Mesendoderm (in vitro differentiated cells): ENCODE measurements around the gene SUPV3L1.

ENCODE experiments used
- DNase-seq: peaks from one replicate; pipeline ENCODE4 v3.0.0; 2013
- H2AK5ac ChIP-seq: 2 replicates; pipeline ENCODE4 v1.6.1; 2013; ENCODE audit warnings: low read length, inconsistent platforms
- H2BK120ac ChIP-seq: 2 replicates; pipeline ENCODE4 v1.6.1; 2013; ENCODE audit warnings: low read depth, mild to moderate bottlenecking, low read length, moderate library complexity, mixed read lengths
- H2BK15ac ChIP-seq: replicated peaks from 2 replicates; pipeline ENCODE4 v1.6.1; 2013; ENCODE audit warnings: low read depth, mild to moderate bottlenecking, moderate library complexity
- H2BK5ac ChIP-seq: 2 replicates; pipeline ENCODE4 v1.6.1; 2013; ENCODE audit warnings: low read length, inconsistent platforms
- H3K18ac ChIP-seq: 2 replicates; pipeline ENCODE4 v1.6.1; 2013; ENCODE audit warnings: mild to moderate bottlenecking, low read length, mixed read lengths
- H3K23ac ChIP-seq: one replicate; pipeline ENCODE4 v1.6.1; 2013; ENCODE audit warnings: low read length
- H3K27ac ChIP-seq: 2 replicates; pipeline ENCODE4 v1.5.1; 2013; ENCODE audit warnings: low read depth, mild to moderate bottlenecking, inconsistent platforms, low read length, moderate library complexity
- H3K27me3 ChIP-seq: 2 replicates; pipeline ENCODE4 v1.6.1; 2013; ENCODE audit warnings: low read length, control low read depth, mild to moderate bottlenecking, inconsistent platforms; ENCODE audit not compliant: insufficient read depth, poor library complexity
- H3K36me3 ChIP-seq: 2 replicates; pipeline ENCODE4 v1.6.1; 2013; ENCODE audit warnings: low read length, inconsistent platforms; ENCODE audit not compliant: control insufficient read depth, insufficient read depth
- H3K4ac ChIP-seq: one replicate; pipeline ENCODE4 v1.6.1; 2013; ENCODE audit warnings: low read depth, mild to moderate bottlenecking, low read length, moderate library complexity
- H3K4me1 ChIP-seq: 2 replicates; pipeline ENCODE4 v1.6.1; 2013; ENCODE audit warnings: low read depth, low read length, inconsistent platforms; ENCODE audit not compliant: control insufficient read depth
- H3K4me2 ChIP-seq: 2 replicates; pipeline ENCODE4 v1.6.1; 2013; ENCODE audit warnings: low read length
- H3K4me3 ChIP-seq: 2 replicates; pipeline ENCODE4 v1.5.1; 2013; ENCODE audit warnings: mild to moderate bottlenecking, low read length
- H3K56ac ChIP-seq: one replicate; pipeline ENCODE4 v1.6.1; 2013; ENCODE audit warnings: low read length
- H3K79me1 ChIP-seq: 2 replicates; pipeline ENCODE4 v1.6.1; 2013; ENCODE audit warnings: low read length, inconsistent platforms
- H3K79me2 ChIP-seq: 2 replicates; pipeline ENCODE4 v1.6.1; 2013; ENCODE audit warnings: mild to moderate bottlenecking, low read length; ENCODE audit not compliant: control insufficient read depth, insufficient read depth
- H3K9ac ChIP-seq: 2 replicates; pipeline ENCODE4 v1.6.1; 2013; ENCODE audit warnings: low read length, inconsistent platforms
- H4K5ac ChIP-seq: one replicate; pipeline ENCODE4 v1.6.1; 2013; ENCODE audit warnings: low read length
- H4K8ac ChIP-seq: one replicate; pipeline ENCODE4 v1.6.1; 2013; ENCODE audit warnings: low read depth, mild to moderate bottlenecking, control low read depth, low read length, moderate library complexity
- WGBS: extraction: QIAGEN DNeasy Blood & Tissue Kit; methylation state at CpG from one replicate; pipeline ENCODE4 v1.1.7; 2013; ENCODE audit warnings: low lambda C conversion rate, missing lambda C conversion rate; ENCODE audit not compliant: insufficient coverage; ENCODE audit errors: extremely low coverage; 5-methylcytosine and 5-hydroxymethylcytosine counted together

Gene SUPV3L1

GRCh38 chr10:69239816-69240434, 59.9 kb downstream of the SUPV3L1 start:
- no peak overlapping the region for H2BK15ac ChIP-seq
- peak overlapping the region; percentile 58 for H3K56ac ChIP-seq
- DNase-seq: no peak
- H3K9ac ChIP-seq: no peak overlapping the region
- no peak overlapping the region for H3K4ac ChIP-seq
- H2BK5ac ChIP-seq: no peak overlapping the region
- H2BK120ac ChIP-seq: no peak overlapping the region
- H4K5ac ChIP-seq: no peak overlapping the region
- H3K79me2 ChIP-seq: no peaks in the 10 kb centered on the region
- no peak overlapping the region for H4K8ac ChIP-seq
- H3K23ac ChIP-seq: no peak overlapping the region
- H3K4me2 ChIP-seq: no peak overlapping the region
- no peak overlapping the region for H3K27ac ChIP-seq
- H3K36me3 ChIP-seq: no peaks in the 10 kb centered on the region
- no peak overlapping the region for H3K18ac ChIP-seq
- H3K4me1 ChIP-seq: no peaks in the 10 kb centered on the region
- H3K27me3 ChIP-seq: no peaks in the 10 kb centered on the region
- H3K4me3 ChIP-seq: no peak overlapping the region
- no peaks in the 10 kb centered on the region for H3K79me1 ChIP-seq
- H2AK5ac ChIP-seq: no peak overlapping the region
- no CpG with 5 or more reads among the region's 6 CpGs for WGBS

GRCh38 chr10:69240455-69240854, 60.4 kb downstream of the SUPV3L1 start:
- Histone ChIP-seq H3K27ac (no peak overlapping the region), H3K27me3 (no peaks in the 10 kb centered on the region), H3K23ac (peak overlapping the region; percentile 60), H3K56ac (peak overlapping the region; percentile 58), H3K4ac (no peak overlapping the region), H3K79me1 (no peaks in the 10 kb centered on the region), H2BK120ac (no peak overlapping the region), H3K4me3 (no peak overlapping the region), H4K5ac (no peak overlapping the region), H2AK5ac (peak overlapping the region; percentile 54), H2BK15ac (no peak overlapping the region), H4K8ac (no peak overlapping the region), H3K4me1 (no peaks in the 10 kb centered on the region), H3K18ac (no peak overlapping the region), H3K36me3 (no peaks in the 10 kb centered on the region), H3K4me2 (no peak overlapping the region), H3K79me2 (no peaks in the 10 kb centered on the region), H2BK5ac (no peak overlapping the region), H3K9ac (no peak overlapping the region)
- WGBS: no CpG with 5 or more reads among the region's 11 CpGs
- no peak for DNase-seq

GRCh38 chr10:69241575-69241974, 61.5 kb downstream of the SUPV3L1 start:
- Histone ChIP-seq H3K56ac (no peak overlapping the region), H3K9ac (no peak overlapping the region), H3K18ac (no peak overlapping the region), H2BK5ac (no peak overlapping the region), H2BK120ac (no peak overlapping the region), H3K4ac (no peak overlapping the region), H3K23ac (no peak overlapping the region), H3K4me1 (no peaks in the 10 kb centered on the region), H3K27ac (no peak overlapping the region), H2AK5ac (no peak overlapping the region), H4K5ac (no peak overlapping the region), H3K79me1 (no peaks in the 10 kb centered on the region), H3K79me2 (no peaks in the 10 kb centered on the region), H3K4me3 (no peak overlapping the region), H3K4me2 (no peak overlapping the region), H3K27me3 (no peaks in the 10 kb centered on the region), H2BK15ac (no peak overlapping the region), H3K36me3 (no peaks in the 10 kb centered on the region), H4K8ac (no peak overlapping the region)
- WGBS: no CpG with 5 or more reads among the region's 7 CpGs
- DNase-seq: no peak

GRCh38 chr10:69242040-69242851, 62.2 kb downstream of the SUPV3L1 start:
- Histone ChIP-seq H3K18ac (no peak overlapping the region), H3K4ac (no peak overlapping the region), H4K5ac (no peak overlapping the region), H3K79me2 (no peaks in the 10 kb centered on the region), H2AK5ac (no peak overlapping the region), H4K8ac (no peak overlapping the region), H3K9ac (no peak overlapping the region), H2BK15ac (no peak overlapping the region), H3K4me2 (no peak overlapping the region), H3K4me1 (no peaks in the 10 kb centered on the region), H3K23ac (no peak overlapping the region), H3K27me3 (no peaks in the 10 kb centered on the region), H3K79me1 (no peaks in the 10 kb centered on the region), H3K36me3 (no peaks in the 10 kb centered on the region), H3K27ac (no peak overlapping the region), H2BK5ac (no peak overlapping the region), H3K4me3 (no peak overlapping the region), H2BK120ac (no peak overlapping the region), H3K56ac (no peak overlapping the region)
- DNase-seq: no peak
- no CpG with 5 or more reads among the region's 11 CpGs for WGBS

GRCh38 chr10:69242852-69243212, 62.8 kb downstream of the SUPV3L1 start:
- Histone ChIP-seq H2BK5ac (no peak overlapping the region), H2AK5ac (no peak overlapping the region), H3K56ac (no peak overlapping the region), H2BK120ac (no peak overlapping the region), H3K4me2 (no peak overlapping the region), H3K36me3 (no peaks in the 10 kb centered on the region), H3K18ac (no peak overlapping the region), H3K4me1 (no peaks in the 10 kb centered on the region), H3K27ac (no peak overlapping the region), H3K23ac (no peak overlapping the region), H3K27me3 (no peaks in the 10 kb centered on the region), H3K9ac (no peak overlapping the region), H3K4ac (no peak overlapping the region), H4K5ac (no peak overlapping the region), H4K8ac (no peak overlapping the region), H2BK15ac (no peak overlapping the region), H3K79me2 (no peaks in the 10 kb centered on the region), H3K4me3 (no peak overlapping the region), H3K79me1 (no peaks in the 10 kb centered on the region)
- no CpG with 5 or more reads among the region's 5 CpGs for WGBS
- DNase-seq: no peak
